ENCODE data around the gene PLXDC2.

The PLXDC2 gene

DNA sequence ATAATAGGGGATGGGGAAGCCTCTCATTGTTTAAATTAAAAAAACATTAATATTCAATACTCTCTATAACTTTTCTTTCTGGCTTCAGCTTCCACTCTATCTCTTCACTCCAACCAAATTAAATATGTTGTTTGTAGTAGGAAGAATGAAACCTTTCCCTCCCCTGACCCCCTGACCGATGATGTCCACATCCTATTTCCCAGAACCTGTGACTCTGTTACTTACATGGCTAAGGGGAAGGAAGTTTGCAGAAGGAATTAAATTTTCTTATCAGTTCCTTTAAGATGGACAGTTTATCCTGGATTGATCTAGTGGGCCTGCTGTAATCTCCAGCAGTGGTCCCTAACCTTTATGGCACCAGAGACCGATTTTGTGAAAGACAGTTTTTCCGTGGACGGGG, 130.0 kb downstream of the PLXDC2 start:
- DNase-seq = peak; percentile 32

DNA sequence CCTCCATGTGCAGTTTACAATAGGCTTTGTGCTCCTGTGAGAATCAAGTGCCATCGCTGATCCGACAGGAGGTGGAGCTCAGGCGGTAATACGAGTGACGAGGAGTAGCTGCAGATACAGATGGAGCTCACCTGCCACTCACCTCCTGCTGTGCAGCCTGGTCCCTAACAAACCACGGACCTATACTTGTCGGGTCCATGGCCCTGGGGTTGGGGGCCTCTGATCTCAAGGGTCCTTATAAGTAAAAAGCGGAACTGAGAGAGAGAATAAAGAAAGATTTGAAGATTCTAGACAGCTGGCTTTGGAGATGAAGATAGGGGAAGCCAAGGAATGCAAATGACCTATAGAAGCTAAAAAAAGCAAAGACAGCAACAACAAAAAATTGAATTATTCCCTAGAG, 130.6 kb downstream of the PLXDC2 start:
- no peak for DNase-seq

DNA sequence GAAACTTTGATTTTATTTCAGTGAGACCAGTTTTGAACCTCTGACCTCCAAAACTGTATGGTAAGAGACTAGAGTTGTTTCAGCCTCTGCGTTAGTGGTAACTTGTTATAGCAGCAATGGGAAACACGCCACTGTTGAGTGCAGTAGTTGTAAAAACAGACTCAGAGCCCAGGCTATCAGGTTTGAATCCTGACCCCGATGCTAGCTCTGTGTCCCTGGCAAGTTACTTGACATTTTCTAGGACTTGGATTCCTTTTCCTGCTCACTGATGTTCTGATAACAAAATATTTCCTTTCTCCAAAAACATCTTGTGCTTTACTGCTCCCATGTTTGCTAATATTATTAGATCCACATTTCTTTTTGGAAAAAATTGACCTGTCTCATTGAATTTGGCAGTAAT, 131.0 kb downstream of the PLXDC2 start:
- DNase-seq = no peak

DNA sequence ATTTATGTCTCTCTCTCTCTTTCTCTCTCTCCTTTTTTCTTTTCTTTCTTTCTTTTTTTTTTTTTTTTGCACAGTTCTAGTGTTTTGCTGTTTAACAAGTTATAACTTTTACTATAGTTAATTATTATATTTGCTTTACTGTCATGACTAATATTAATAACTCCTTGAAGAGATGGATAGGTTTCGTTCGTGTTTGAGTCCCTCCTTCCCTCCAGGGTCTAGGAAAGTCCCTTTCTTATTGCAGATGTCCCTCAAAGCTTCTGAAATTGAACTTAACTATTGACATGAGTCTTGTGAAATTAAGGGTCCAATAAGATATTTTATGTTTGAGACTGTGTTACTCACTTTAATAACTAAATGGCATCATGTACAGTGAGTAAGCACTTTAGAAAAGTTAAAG, 131.4 kb downstream of the PLXDC2 start:
- DNase-seq = no peak

DNA sequence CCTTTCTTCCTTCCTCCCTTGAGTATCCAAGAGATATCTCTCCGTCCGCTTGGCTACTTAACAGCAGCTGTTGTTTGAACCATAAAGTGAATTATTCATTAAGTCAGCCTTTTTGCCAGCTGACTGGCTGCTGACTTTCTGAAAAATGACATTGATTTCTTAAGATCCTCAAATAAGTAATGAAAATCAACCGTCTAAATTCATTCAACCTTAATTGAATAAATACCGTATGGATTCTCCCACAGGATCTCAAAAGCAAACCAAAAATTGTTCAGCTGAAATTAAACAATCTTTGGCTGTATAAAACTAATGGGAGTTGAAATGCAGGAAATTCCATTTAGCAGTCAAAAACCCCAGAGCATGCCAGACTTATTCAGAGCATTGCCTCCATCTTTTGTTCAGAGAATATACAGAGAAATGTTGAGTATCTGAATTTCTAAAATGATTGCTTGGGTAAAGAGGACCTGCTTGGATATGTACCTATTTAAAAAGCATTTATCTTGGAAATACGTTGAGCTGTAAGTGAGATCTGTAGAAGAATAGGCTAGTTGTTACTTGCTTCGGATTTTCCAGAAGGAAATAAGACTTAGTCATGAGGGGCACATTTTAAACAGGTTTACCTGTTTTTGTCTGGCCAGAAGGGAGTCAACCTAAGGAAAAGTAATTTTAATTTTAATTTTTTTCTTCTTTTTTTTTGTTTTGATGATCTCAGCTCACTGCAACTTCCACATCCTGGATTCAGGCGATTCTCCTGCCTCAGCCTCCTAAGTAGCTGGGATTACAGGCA, 136.2 kb downstream of the PLXDC2 start:
- peak; percentile 21 for DNase-seq

DNA sequence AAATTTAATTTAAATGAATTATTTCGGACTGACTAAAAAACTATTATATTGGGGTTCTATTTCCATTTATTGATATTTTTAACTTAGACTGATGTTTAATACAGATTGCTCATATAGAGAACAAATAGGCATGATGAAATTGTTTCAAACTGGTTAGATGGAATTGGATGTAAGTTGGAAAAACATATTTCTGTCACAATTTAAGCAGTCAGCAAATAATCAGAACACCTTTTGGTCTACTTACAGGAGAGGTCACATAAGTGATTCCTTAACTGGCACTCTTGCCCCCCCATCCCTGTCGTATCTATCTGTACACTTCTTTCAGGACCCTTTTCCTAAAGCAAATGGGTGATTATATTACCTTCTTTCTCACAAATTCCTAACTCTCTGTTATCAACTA, 138.4 kb downstream of the PLXDC2 start:
- DNase-seq = no peak

DNA sequence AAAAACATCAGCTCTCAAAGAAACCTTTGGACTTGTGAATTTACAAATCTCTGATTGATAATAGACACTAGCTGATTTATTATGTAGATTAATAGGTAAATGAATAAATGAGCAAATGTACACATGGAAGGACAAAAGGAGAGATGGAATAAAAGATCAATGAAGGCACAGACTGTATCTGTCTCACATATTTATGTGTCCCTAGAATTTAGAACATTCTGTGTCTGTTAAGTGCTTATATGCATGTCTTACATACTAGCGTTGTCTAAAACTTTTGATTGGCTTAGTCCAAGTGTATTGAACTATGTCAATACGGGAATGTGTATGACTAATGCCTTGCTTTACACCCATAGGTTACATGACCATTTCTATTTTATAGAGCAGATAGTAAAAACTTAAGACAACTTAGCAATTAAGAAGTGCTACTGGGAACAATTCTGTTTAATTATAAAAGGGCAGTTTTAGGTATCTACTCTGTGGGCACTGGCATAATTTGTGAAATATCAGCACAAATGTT, 140.3 kb downstream of the PLXDC2 start:
- no peak for DNase-seq

DNA sequence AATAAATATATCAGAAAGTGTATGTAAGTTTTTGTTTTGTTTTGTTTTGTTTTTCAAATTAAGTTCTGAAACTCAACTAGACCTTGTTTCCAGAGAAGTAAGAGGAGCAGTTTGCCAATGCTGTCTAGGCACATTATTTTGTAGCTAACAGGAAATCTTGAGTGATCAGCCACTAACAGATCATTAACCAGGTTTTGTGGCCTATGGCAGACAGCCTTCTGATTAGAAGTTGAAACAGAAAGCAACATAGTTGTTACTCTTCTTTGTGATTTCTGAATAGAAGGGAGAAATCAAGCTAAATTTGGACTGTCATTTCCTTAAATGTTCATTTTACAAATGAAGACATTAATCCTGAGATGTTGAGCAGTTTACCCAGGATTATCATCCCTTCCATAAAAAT, 142.6 kb downstream of the PLXDC2 start:
- peak; percentile 53 for DNase-seq

DNA sequence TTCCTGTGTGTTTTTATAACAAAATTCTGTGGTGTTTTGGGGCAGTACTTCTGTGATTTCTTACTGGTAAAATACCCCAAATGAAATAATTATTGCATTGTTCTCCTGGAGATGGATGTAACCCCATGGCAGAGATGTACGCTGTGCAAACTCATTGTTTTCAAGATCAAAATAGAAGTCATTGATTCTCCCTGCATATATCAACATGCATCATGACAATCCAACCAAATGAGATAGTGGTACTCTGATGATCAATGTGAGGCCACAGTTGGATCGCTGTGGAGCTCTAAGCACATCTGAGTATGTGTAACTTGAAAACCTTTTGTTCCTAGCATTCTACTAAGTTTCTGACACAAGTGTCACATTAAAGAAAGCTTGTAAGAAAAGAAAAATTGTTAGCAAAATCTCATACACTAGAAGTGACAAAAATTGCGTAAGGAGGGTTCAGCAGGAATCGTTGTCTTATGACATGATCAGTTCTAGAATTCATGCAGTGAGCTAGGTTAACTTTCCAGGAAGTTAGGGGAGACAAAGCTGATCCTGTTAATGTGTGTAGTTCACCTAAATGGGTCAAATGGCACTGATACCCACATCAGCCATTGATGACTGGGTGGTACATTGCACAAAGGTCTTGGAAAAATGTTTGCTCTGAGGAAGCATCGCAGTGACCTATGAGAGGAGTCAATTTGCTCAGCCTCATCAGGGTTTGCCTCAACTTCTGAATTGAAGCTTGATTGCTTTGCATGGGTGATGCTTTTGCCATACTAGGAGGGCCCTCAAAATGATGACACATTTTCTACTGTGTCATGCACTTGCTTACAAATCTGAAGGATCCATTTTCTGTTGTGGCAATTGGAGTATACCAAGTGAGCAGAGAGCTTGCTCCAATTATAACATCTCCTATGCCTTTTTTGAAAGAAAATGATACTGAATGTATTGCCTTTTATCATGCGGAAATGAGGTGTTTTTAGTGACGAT, 145.1 kb downstream of the PLXDC2 start:
- peak; percentile 65 for DNase-seq

DNA sequence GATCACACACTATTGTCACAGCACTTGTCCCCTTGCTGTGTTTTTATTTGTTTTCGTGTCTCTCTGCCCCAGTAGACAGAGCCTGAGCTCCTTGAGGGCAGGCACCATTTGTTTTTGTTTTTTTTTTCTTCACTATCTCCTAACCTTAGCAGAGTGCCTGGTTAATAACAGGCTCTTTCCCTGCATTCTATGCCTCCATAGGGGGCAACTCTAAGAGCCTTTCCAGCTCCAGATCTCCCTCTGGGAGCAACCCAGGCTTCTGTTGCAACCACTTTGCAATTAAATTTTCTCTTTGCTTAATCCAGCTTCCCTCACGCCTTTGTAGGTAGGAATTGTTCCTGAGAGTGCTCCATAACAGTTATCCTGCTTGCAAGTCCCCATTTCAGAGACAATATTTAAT, 148.4 kb downstream of the PLXDC2 start:
- no peak for DNase-seq

DNA sequence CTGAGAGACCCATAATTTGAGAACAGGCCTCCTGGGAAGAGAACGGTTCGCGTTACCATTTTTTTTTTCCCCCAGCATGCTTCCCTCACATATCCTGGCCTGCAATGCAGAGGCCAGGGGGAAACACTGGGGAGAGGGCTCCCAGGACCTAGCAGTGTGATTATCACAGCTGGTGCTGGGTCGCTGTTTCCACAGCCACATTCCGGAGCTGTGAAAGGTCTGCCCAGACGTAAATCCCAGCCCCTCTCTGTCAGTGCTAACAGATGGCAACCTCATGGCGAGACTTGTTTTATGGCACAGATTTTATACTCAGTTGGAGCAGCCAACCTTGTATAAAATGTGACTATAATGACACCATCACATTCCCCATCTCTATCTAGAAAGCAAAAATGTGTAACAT, 150.5 kb downstream of the PLXDC2 start:
- DNase-seq = no peak

DNA sequence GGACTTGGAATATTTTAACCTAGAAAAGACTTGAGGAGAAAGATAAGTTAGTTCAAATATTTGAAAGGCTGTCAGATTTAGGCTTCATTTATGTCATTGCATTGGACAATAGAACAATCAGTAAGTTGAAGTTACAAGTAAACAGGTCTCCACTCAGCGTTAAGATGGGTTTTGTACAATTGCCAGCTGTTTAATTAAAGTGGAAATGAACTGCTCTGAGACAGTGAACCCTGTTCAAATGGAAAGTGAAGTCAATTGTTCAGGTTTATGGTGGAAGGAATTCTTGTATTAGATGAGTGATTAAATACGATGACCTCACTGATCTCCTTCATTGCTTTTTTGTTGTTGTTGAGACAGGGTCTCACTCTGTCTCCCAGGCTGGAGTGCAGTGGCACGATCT, 151.7 kb downstream of the PLXDC2 start:
- no peak for DNase-seq

DNA sequence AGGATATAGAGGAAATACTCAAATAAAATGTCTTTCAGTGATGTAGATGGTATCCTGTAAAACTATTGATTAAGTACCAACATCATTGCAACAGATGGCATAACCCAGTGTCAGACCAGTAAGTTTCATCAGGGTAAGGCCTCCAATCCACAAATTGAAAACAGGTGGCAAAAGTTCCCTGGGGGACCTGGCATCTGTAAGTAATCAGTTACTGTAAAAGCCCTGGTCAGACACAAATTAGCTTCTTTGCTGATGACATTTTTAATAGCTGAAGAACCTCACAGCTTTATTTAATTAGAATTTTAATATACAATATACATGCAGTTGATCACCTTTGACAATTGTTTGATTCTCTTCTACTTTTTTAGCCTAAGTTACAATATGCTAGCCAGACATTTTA, 152.5 kb downstream of the PLXDC2 start:
- DNase-seq = no peak

DNA sequence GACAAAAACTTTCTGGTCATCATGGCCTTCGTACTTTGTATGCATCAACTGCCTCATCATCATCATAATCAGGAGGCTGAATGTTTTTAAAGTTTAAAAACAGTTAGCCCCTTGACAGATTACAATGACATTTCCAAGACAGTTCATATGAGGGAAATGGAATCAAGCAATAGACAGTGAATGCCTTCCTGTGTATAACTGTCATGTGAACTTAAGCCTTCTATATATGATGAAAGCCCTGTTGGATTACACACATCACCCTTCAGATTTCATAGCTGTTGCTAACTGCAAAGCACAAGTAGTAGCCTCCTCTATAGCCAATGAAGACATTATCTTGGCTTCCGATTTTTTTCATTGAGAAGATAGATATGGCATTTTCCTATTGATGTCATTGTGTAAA, 154.0 kb downstream of the PLXDC2 start:
- DNase-seq = peak; percentile 76

DNA sequence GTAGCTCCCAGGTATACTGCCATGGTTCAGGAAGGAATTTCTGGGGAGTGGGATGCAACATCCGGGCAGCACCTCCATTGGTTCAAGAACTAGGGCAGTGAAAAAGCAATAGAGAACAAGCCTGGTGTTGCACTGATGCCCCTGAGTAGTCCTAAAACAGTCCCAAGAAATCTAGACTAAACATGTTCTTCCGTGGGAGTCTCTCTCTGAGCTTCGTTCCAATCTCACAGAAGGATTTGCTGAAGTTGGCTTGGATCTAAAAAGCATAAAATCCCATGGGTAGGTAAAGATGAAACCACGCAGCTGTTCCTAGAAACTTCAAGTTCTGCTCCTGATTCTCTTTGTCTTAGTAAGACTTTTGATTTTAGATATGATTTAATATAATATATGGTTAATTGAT, 154.5 kb downstream of the PLXDC2 start:
- no peak for DNase-seq

DNA sequence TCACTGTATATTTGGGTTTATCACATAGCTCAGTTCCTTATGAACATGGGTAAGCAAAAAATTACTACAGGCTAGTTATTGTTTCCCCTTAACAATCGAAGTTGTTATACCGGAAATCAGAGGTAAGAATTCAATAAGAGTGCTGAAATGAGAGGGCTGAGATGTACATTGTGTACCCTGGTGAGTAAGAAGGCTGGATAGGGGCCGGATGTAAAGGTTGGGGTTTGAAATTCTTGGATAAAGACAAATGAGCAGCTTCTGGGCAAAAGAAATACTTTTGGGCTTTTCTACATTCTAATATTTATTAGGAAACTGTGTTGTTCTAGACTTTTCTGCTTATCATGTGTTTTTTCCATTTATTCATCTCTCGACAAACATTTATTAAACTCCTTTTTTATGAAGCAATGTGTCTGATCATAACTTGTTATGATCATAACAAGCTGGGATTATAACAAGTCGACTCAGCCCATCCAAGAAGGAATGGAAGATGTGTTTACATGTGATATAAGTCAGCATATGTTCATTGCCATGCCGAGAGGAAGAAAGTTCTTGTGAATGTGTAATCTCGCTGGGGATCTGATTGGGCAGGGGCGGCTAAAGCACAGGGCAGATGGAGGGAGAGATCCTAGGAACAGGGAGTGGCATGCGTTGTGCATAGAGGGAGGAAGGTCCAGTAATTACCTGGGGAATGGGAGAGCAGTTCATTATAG, 155.3 kb downstream of the PLXDC2 start:
- DNase-seq = no peak

DNA sequence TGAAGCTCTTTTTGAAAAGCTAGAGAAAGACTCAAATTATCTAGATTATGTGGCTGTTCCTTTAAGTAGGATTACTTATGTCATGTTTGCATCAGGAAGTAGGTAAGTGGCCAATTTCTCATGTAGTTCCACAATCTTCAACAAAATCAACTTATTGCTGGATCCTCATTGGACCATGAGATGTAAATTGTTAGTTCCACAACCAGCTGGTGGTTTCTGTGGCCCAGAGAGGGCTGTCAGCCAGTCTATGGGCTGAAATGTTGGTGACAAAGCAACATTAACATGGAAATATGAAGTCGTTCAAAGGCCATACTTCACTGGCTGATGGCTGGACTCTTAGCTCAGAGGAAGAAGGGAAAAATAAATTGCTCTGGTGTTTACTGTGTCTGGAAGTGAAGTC, 157.9 kb downstream of the PLXDC2 start:
- peak; percentile 76 for DNase-seq

DNA sequence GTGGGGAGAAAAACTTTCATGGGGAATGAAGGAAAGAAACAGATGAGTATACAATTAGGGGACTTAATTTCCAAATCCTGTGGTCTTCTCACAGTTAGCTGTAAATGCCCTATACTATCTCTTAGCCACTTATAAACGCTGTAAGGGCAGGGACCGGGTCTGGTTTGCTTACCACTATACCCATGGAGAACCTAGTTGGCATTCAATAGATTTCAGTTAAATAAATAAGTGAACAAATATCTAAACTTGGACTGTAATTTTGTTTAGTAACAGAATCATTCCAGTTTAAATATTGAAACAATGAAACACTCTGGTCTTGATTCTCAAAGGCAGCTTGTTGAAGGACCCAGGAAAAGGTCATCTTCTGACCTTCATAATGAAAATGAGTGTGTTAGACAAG, 158.3 kb downstream of the PLXDC2 start:
- no peak for DNase-seq

DNA sequence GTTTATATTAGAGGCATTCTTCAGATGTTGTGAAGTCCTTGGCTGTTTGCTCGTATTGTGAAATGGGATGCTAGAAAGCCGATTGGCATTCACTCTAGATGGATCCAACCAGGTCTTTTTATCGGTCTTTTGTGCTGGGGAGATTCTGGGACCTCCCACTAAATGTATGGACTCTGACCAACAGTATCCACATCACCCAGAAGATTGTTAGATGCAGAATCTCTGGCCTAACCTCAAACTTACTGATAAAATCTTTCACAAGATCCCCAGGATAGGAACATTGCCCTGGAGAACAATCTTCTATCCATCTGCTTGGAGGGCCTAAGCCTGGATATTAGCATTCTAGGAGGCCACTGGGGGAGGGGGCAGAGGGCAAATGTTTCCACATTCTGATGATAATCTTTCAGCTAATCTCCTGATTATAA, 160.9 kb downstream of the PLXDC2 start:
- no peak for DNase-seq

DNA sequence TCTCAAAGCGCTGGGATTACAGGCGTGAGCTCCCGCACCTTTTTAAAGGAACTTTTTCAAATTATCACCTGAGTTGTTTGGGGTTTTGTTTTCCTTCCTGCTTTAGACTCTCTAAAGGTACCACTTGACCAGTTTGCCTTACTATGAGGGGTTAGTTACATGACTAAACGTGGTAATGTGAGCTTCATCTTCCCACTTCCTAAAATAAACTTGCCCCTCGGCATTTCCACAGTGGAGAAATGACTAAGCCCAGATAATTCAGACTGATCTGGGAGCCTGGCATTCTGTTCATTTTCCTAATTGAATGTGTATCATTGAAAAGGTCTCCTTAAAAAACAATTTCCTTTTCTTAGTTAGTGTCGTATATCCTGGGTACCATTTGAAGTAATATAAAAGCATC, 163.4 kb downstream of the PLXDC2 start:
- peak; percentile 49 for DNase-seq

DNA sequence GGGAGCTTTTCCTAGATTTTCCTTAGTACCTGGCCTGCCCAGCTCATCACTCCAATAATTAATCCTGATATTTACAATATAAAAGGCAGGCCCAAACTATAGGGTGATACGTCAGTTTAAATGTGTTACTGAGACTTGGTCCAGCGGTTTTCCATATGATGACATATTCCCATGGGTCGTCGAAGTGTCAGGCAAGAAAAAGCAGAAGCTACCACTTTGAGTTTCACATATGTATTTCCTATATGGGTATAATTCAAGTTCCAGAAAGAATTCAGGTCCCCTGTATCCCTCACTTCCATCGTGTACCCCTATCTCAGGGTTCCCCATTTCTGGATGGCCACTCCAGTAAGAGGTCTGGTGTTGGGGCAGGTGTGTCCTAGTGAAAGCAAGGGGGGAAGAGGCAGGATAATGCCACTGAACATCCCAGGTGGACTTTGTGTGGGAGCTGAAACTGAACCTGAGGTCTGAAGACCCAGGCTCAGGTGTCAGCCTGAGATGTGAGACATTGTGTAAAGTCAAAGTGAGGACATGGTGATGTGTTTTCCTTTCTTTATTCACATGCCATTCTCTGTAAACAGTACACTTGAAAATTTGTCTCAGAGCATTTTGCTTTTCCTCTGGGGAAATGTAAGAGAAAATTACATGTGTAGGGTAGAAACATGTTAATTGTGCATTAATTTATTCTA, 167.8 kb downstream of the PLXDC2 start:
- peak; percentile 68 for DNase-seq

DNA sequence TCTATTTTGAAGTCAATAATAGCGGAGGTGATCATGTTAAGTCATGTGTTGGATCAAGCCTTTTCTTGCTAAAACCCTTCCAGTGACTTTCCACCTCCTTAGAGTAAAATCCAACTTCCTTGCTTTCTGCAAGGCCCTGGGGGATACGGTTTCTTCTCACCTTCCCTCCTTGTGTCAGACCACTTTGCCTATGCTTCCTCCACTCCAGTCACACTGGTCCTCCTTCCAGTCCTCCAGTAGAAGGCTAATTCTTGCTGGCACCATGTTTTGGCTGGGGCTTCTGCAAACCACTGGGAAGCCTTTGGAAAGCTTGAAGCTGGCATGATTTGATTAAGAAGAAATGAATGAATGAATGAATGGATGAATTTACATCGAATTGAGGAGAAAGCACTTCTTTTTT, 169.5 kb downstream of the PLXDC2 start:
- DNase-seq = no peak

DNA sequence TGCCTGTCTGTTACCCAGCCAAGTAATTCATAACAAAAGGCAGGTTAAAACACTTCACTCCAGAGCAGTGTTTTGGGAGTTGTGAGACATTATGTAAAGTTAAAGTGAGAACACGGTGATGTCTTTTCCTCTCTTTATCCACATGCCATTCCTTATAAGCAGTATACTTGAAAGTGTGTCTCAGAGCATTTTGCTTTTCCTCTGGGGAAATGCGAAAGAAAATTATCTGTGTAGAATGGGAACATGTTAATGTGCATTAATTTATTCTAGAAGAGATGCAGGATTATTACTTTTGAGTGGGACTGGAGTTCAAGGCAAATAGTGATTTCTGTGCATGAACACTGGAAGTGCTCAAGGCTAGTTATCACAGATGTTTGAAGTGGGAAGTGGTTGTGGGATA, 170.4 kb downstream of the PLXDC2 start:
- DNase-seq = no peak

Data from inflammatory macrophage treated with lipopolysaccharide for 4 hours (primary cell).